ENCODE results near the gene SLAMF1.
A peak's percentile ranks its signal among the peaks of the same experiment; 100 is the strongest.

SLAMF1 gene

GRCh38 chr1:160607672-160608032 is 39.2 kb downstream of the SLAMF1 start:
- Histone ChIP-seq H3K23ac (ENCODE audit: low read length) (no peak overlapping the region), H3K4me3 (ENCODE audit: low read length) (no peak overlapping the region), H3K79me1 (ENCODE audit: low read length) (no peaks in the 10 kb centered on the region), H3K4ac (ENCODE audit: low read depth, low read length) (peak overlapping the region; percentile 90), H3K9ac (ENCODE audit: low read length) (no peak overlapping the region), H4K5ac (ENCODE audit: low read length) (no peak overlapping the region), H3K27me3 (ENCODE audit: insufficient read depth, low read length, poor library complexity) (no peaks in the 10 kb centered on the region), H3K27ac (ENCODE audit: low read depth, low read length) (no peak overlapping the region), H3K4me1 (ENCODE audit: control insufficient read depth, low read depth, low read length) (peaks cover 6% of the 10 kb centered on the region), H2BK15ac (replicated peaks; ENCODE audit: low read depth) (no peak overlapping the region), H4K8ac (ENCODE audit: low read depth, low read length) (no peak overlapping the region), H3K36me3 (ENCODE audit: control insufficient read depth, insufficient read depth, low read length) (no peaks in the 10 kb centered on the region), H2AK5ac (ENCODE audit: low read length) (no peak overlapping the region), H3K56ac (ENCODE audit: low read length) (peak overlapping the region; percentile 40), H3K4me2 (ENCODE audit: low read length) (no peak overlapping the region), H2BK5ac (ENCODE audit: low read length) (peak overlapping the region; percentile 8), H3K18ac (ENCODE audit: low read length) (peak overlapping the region; percentile 46), H3K79me2 (ENCODE audit: control insufficient read depth, insufficient read depth, low read length) (no peaks in the 10 kb centered on the region), H2BK120ac (ENCODE audit: low read depth, low read length) (peak overlapping the region; percentile 97)
- WGBS (ENCODE audit: extremely low coverage, insufficient coverage, low lambda C conversion rate) = no CpG with 5 or more reads among the region's 1 CpG
- DNase-seq = no peak

GRCh38 chr1:160607011-160607671 is 39.7 kb downstream of the SLAMF1 start:
- Histone ChIP-seq H2AK5ac (ENCODE audit: low read length) (no peak overlapping the region), H3K4me1 (ENCODE audit: control insufficient read depth, low read depth, low read length) (peaks cover 6% of the 10 kb centered on the region), H3K4me3 (ENCODE audit: low read length) (no peak overlapping the region), H3K23ac (ENCODE audit: low read length) (no peak overlapping the region), H3K36me3 (ENCODE audit: control insufficient read depth, insufficient read depth, low read length) (no peaks in the 10 kb centered on the region), H3K79me1 (ENCODE audit: low read length) (no peaks in the 10 kb centered on the region), H2BK120ac (ENCODE audit: low read depth, low read length) (peak overlapping the region; percentile 97), H3K4ac (ENCODE audit: low read depth, low read length) (peak overlapping the region; percentile 90), H3K56ac (ENCODE audit: low read length) (peak overlapping the region; percentile 45), H2BK5ac (ENCODE audit: low read length) (peak overlapping the region; percentile 68), H3K4me2 (ENCODE audit: low read length) (no peak overlapping the region), H3K18ac (ENCODE audit: low read length) (peak overlapping the region; percentile 46), H3K27me3 (ENCODE audit: insufficient read depth, low read length, poor library complexity) (no peaks in the 10 kb centered on the region), H4K8ac (ENCODE audit: low read depth, low read length) (no peak overlapping the region), H2BK15ac (replicated peaks; ENCODE audit: low read depth) (no peak overlapping the region), H3K27ac (ENCODE audit: low read depth, low read length) (peak overlapping the region; percentile 61), H3K9ac (ENCODE audit: low read length) (no peak overlapping the region), H3K79me2 (ENCODE audit: control insufficient read depth, insufficient read depth, low read length) (no peaks in the 10 kb centered on the region), H4K5ac (ENCODE audit: low read length) (no peak overlapping the region)
- DNase-seq = peak; percentile 94
- no CpG with 5 or more reads among the region's 3 CpGs for WGBS (ENCODE audit: extremely low coverage, insufficient coverage, low lambda C conversion rate)

GRCh38 chr1:160606611-160607010 is 40.2 kb downstream of the SLAMF1 start:
- H2BK15ac ChIP-seq (replicated peaks; ENCODE audit: low read depth) = peak overlapping the region; percentile 62
- peak overlapping the region; percentile 45 for H3K56ac ChIP-seq (ENCODE audit: low read length)
- no CpG with 5 or more reads among the region's 1 CpG for WGBS (ENCODE audit: extremely low coverage, insufficient coverage, low lambda C conversion rate)
- peak overlapping the region; percentile 96 for H3K4ac ChIP-seq (ENCODE audit: low read depth, low read length)
- H3K23ac ChIP-seq (ENCODE audit: low read length) = no peak overlapping the region
- H3K79me1 ChIP-seq (ENCODE audit: low read length) = no peaks in the 10 kb centered on the region
- H3K79me2 ChIP-seq (ENCODE audit: control insufficient read depth, insufficient read depth, low read length) = no peaks in the 10 kb centered on the region
- H2BK120ac ChIP-seq (ENCODE audit: low read depth, low read length) = peak overlapping the region; percentile 46
- H3K36me3 ChIP-seq (ENCODE audit: control insufficient read depth, insufficient read depth, low read length) = no peaks in the 10 kb centered on the region
- peak overlapping the region; percentile 14 for H4K5ac ChIP-seq (ENCODE audit: low read length)
- no peak overlapping the region for H2AK5ac ChIP-seq (ENCODE audit: low read length)
- H3K27me3 ChIP-seq (ENCODE audit: insufficient read depth, low read length, poor library complexity) = no peaks in the 10 kb centered on the region
- H3K27ac ChIP-seq (ENCODE audit: low read depth, low read length) = peak overlapping the region; percentile 61
- peak overlapping the region; percentile 68 for H2BK5ac ChIP-seq (ENCODE audit: low read length)
- H3K9ac ChIP-seq (ENCODE audit: low read length) = peak overlapping the region; percentile 27
- peak overlapping the region; percentile 60 for H3K18ac ChIP-seq (ENCODE audit: low read length)
- H3K4me1 ChIP-seq (ENCODE audit: control insufficient read depth, low read depth, low read length) = peaks cover 6% of the 10 kb centered on the region
- peak; percentile 21 for DNase-seq
- H4K8ac ChIP-seq (ENCODE audit: low read depth, low read length) = no peak overlapping the region
- H3K4me3 ChIP-seq (ENCODE audit: low read length) = no peak overlapping the region
- H3K4me2 ChIP-seq (ENCODE audit: low read length) = no peak overlapping the region

- H2AK5ac ChIP-seq (ENCODE audit: low read length) = no peak overlapping the region
- H3K56ac ChIP-seq (ENCODE audit: low read length) = peak overlapping the region; percentile 45
- H4K5ac ChIP-seq (ENCODE audit: low read length) = no peak overlapping the region
- H3K4me2 ChIP-seq (ENCODE audit: low read length) = no peak overlapping the region
- H3K4me1 ChIP-seq (ENCODE audit: control insufficient read depth, low read depth, low read length) = peaks cover 6% of the 10 kb centered on the region
- H3K4ac ChIP-seq (ENCODE audit: low read depth, low read length) = peak overlapping the region; percentile 96
- peak overlapping the region; percentile 60 for H3K18ac ChIP-seq (ENCODE audit: low read length)
- no peaks in the 10 kb centered on the region for H3K79me1 ChIP-seq (ENCODE audit: low read length)
- no peaks in the 10 kb centered on the region for H3K27me3 ChIP-seq (ENCODE audit: insufficient read depth, low read length, poor library complexity)
- peak overlapping the region; percentile 46 for H2BK120ac ChIP-seq (ENCODE audit: low read depth, low read length)
- peak overlapping the region; percentile 82 for H2BK5ac ChIP-seq (ENCODE audit: low read length)
- no CpG with 5 or more reads among the region's 4 CpGs for WGBS (ENCODE audit: extremely low coverage, insufficient coverage, low lambda C conversion rate)
- H2BK15ac ChIP-seq (replicated peaks; ENCODE audit: low read depth) = no peak overlapping the region
- H3K36me3 ChIP-seq (ENCODE audit: control insufficient read depth, insufficient read depth, low read length) = no peaks in the 10 kb centered on the region
- no peak overlapping the region for H3K4me3 ChIP-seq (ENCODE audit: low read length)
- H3K79me2 ChIP-seq (ENCODE audit: control insufficient read depth, insufficient read depth, low read length) = no peaks in the 10 kb centered on the region
- peak overlapping the region; percentile 8 for H3K9ac ChIP-seq (ENCODE audit: low read length)
- peak overlapping the region; percentile 61 for H3K27ac ChIP-seq (ENCODE audit: low read depth, low read length)
- H4K8ac ChIP-seq (ENCODE audit: low read depth, low read length) = no peak overlapping the region
- no peak overlapping the region for H3K23ac ChIP-seq (ENCODE audit: low read length)
- DNase-seq = peak; percentile 31
Observed at GRCh38 chr1:160605792-160606479, 40.9 kb downstream of the SLAMF1 start.

GRCh38 chr1:160605205-160605604 is 41.6 kb downstream of the SLAMF1 start:
- Histone ChIP-seq H3K4me2 (ENCODE audit: low read length) (no peak overlapping the region), H3K79me2 (ENCODE audit: control insufficient read depth, insufficient read depth, low read length) (no peaks in the 10 kb centered on the region), H3K27me3 (ENCODE audit: insufficient read depth, low read length, poor library complexity) (no peaks in the 10 kb centered on the region), H3K4me1 (ENCODE audit: control insufficient read depth, low read depth, low read length) (peaks cover 2% of the 10 kb centered on the region), H3K4ac (ENCODE audit: low read depth, low read length) (no peak overlapping the region), H4K8ac (ENCODE audit: low read depth, low read length) (no peak overlapping the region), H3K27ac (ENCODE audit: low read depth, low read length) (no peak overlapping the region), H2BK15ac (replicated peaks; ENCODE audit: low read depth) (no peak overlapping the region), H2AK5ac (ENCODE audit: low read length) (no peak overlapping the region), H3K18ac (ENCODE audit: low read length) (peak overlapping the region; percentile 53), H3K79me1 (ENCODE audit: low read length) (no peaks in the 10 kb centered on the region), H3K23ac (ENCODE audit: low read length) (no peak overlapping the region), H3K56ac (ENCODE audit: low read length) (no peak overlapping the region), H4K5ac (ENCODE audit: low read length) (no peak overlapping the region), H3K9ac (ENCODE audit: low read length) (no peak overlapping the region), H3K4me3 (ENCODE audit: low read length) (no peak overlapping the region), H2BK120ac (ENCODE audit: low read depth, low read length) (no peak overlapping the region), H2BK5ac (ENCODE audit: low read length) (no peak overlapping the region), H3K36me3 (ENCODE audit: control insufficient read depth, insufficient read depth, low read length) (no peaks in the 10 kb centered on the region)
- WGBS (ENCODE audit: extremely low coverage, insufficient coverage, low lambda C conversion rate) = no CpG with 5 or more reads among the region's 2 CpGs
- DNase-seq = peak; percentile 28
